ENCODE data around the gene PTPDC1.

DNA sequence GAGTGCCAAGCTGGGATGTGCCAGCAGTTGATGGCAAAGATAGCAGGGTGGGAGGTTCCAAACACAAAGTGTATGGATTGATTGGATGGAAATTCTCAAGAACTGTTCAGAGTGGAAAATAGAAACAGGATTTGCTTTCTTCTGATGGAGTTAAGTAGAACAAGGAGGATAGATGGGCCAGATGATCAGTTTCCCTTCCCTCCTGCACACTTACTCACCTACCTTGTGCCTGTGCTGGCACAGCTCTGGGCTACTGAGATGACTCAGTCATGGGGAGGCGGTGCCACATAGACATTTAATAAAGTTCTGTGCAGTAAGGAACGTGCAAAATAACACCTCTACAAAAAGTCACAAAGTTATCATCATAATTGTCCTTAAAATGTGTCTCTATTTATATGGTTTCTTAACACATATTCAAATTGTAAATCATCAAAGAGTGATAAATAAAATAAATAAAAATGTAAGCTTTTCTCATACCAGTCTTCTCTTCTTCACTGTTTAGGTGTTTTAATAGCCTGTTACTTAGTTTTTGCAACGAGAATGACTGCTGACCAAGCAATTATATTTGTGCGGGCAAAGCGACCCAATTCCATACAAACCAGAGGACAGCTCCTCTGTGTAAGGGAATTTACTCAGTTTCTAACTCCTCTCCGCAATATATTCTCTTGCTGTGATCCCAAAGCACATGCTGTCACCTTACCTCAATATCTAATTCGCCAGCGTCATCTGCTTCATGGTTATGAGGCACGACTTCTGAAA lies 12.7 kb downstream of the PTPDC1 start:
- TF ChIP-seq EZH2 (IDR thresholded peaks at IDR 0.05; ENCODE audit: insufficient read depth, poor library complexity, severe bottlenecking) (no peak), EZH2phosphoT487 (IDR thresholded peaks at IDR 0.05; ENCODE audit: insufficient read depth, low read depth) (no peak)

Measured in GM23248 (cell line).